Adrenal gland (tissue), 12 donors: ENCODE measurements around the gene SDC3. TPM values are rescaled to one million over a fixed set of nuclear protein-coding genes. Genes with fewer than 3 reads are reported as not detected.
A peak's percentile ranks its signal among the peaks of the same experiment; 100 is the strongest.

Source experiments
- DNase-seq, 7 donors: peaks; one replicate each; pipeline ENCODE4 v3.0.0-alpha.2; 2019 to 2020
- H3K27ac ChIP-seq, 5 donors: fragments of 200-600 bp; sonication (generic) in 4 of 5; 1 replicate in 3 of 5; 2 replicates in 2 of 5; pipeline versions ENCODE4 v1.5.1 to v1.8.0; 2016 to 2020; ENCODE audit warnings: mild to moderate bottlenecking in 1 of 5
- H3K27me3 ChIP-seq: fragments of 200-600 bp; 2 replicates; pipeline ENCODE4 v1.8.0; 2021
- H3K36me3 ChIP-seq, 2 donors: fragments of 200-600 bp; replicated peaks in 1 of 2; 1 replicate in 1 of 2; 2 replicates in 1 of 2; pipeline versions ENCODE4 v1.5.1 to v1.8.0; 2018 to 2022
- H3K4me1 ChIP-seq, 2 donors: fragments of 200-600 bp; replicated peaks in 1 of 2; 1 replicate in 1 of 2; 2 replicates in 1 of 2; pipeline versions ENCODE4 v1.5.1 to v1.8.0; 2018 to 2021
- H3K4me3 ChIP-seq, 4 donors: fragments of 200-600 bp; sonication (generic) in 3 of 4; one replicate each; pipeline ENCODE4 v1.5.1; 2016 to 2018
- H3K9me3 ChIP-seq, 3 donors: fragments of 200-600 bp; sonication (generic) in 1 of 3; replicated peaks in 1 of 3; 1 replicate in 2 of 3; 2 replicates in 1 of 3; pipeline versions ENCODE4 v1.5.1 to v1.8.0; 2016 to 2021
- CTCF ChIP-seq, 6 experiments: fragments of 450-650 bp in 4 of 6; fragments of 200-600 bp in 2 of 6; sonication (generic) in 1 of 6; IDR thresholded peaks; 1 replicate in 5 of 6; 2 replicates in 1 of 6; pipeline versions ENCODE4 v1.5.1 to v1.8.0; 2016 to 2021; ENCODE audit warnings: antibody characterized with exemption in 6 of 6, mild to moderate bottlenecking in 2 of 6, moderate library complexity in 1 of 6
- POLR2A ChIP-seq, 2 donors: fragments of 450-650 bp; IDR thresholded peaks; one replicate each; pipeline ENCODE4 v1.6.1; 2017; ENCODE audit warnings: antibody characterized with exemption in 2 of 2, mild to moderate bottlenecking in 2 of 2, moderate library complexity in 1 of 2
- WGBS, 4 donors: extraction: QIAGEN DNeasy Blood & Tissue Kit in 2 of 4; methylation state at CpG; one replicate each; pipeline versions ENCODE4 v1.1.5 to v1.1.7; 2013 to 2017; 5-methylcytosine and 5-hydroxymethylcytosine counted together
- intact Hi-C, 2 donors: fragments of 100-400 bp; cut with DNase I; formaldehyde crosslinking; loops; one replicate each; pipeline versions ENCODE4 v1.14.1 to v1.15.0; 2022 to 2023
- polyA plus RNA-seq, 3 donors: library from polyadenylated mRNA; stranded (reverse); fragments of 200-250 nt in 2 of 3; fragments of 350-450 nt in 1 of 3; fragmentation: Illumina TruSeq in 1 of 3; extraction: RNeasy Lipid Tissue Mini Kit (QIAGEN cat#74804) in 1 of 3; gene quantifications; one replicate each; pipeline ENCODE4 v1.2.3, GENCODE V29; 2013 to 2014
- total RNA-seq, 9 donors: library from RNA; depleted of rRNA in 4 of 9; stranded (reverse); fragments of >200 nt in 4 of 9; fragments of 120-200 nt in 1 of 9; fragmentation: NEBNext Ultra II Directional in 1 of 9; extraction: Animal tissue kit (Norgen Biotek cat#: 25700) in 1 of 9; gene quantifications; one replicate each; pipeline versions ENCODE4 v1.1.0 to v1.2.4, GENCODE V29; 2013 to 2023
- donor health status: healthy with polysubstance abuse.
- donor health status: Bipolar disorder and iron deficiency.
- donor health status: DM: yes; HTN: yes; CAD: no.
- donor health status: DM: no; HTN: no; CAD: no.
- donor health status: DM: no; HTN: no; CAD: no.
- donor health status: DM: yes; HTN: yes; CAD: no.

Gene SDC3
- total and polyA plus RNA-seq, 12 donors = 40.1 to 536 (median 188) TPM

GRCh38 chr1:30907481-30908315 is 860 bp downstream of the SDC3 start:
- Histone ChIP-seq H3K36me3 (no peaks in the 10 kb centered on the region), H3K27me3 (no peaks in the 10 kb centered on the region), H3K9me3 (no peaks in the 10 kb centered on the region), H3K4me3 (peak overlapping the region; percentile 35 to 92 (median 64)), H3K27ac (peak overlapping the region; percentile 11 to 94 (median 75)), H3K4me1 (peaks cover 52 to 57% of the 10 kb centered on the region in 2 donors)
- WGBS, 4 donors = 6 to 8% (median 7%) methylated on average over 18 to 46 of the region's 47 CpGs
- TF ChIP-seq POLR2A (IDR thresholded peaks at IDR 0.05) (no peak), CTCF (IDR thresholded peaks at IDR 0.05) (no peak)
- DNase-seq = peak in 5 of 7 donors; percentile 42 to 57 (median 51)
- intact Hi-C loops = no loop called here

- Histone ChIP-seq H3K36me3 (no peaks in the 10 kb centered on the region), H3K4me1 (peaks cover 61 to 65% of the 10 kb centered on the region in 2 donors), H3K27ac (peak overlapping the region in 3 of 5 donors; percentile 75 to 94 (median 78)), H3K9me3 (no peaks in the 10 kb centered on the region), H3K4me3 (peak overlapping the region in 2 of 4 donors; percentile 81 to 92), H3K27me3 (no peaks in the 10 kb centered on the region)
- peak in 4 of 7 donors; percentile 12 to 38 (median 24) for DNase-seq
- intact Hi-C loops = no loop called here
- 44 to 66% (median 58%) methylated on average over 6 to 9 of the region's 9 CpGs for WGBS, 4 donors
- TF ChIP-seq CTCF (IDR thresholded peaks at IDR 0.05) (no peak), POLR2A (IDR thresholded peaks at IDR 0.05) (no peak)
Observed at GRCh38 chr1:30906631-30907441, 1.7 kb downstream of the SDC3 start.

- peak in 5 of 7 donors; percentile 26 to 79 (median 77) for DNase-seq
- 31 to 42% (median 40%) methylated on average over 3 to 9 of the region's 9 CpGs for WGBS, 4 donors
- peak overlapping the region in 3 of 5 donors; percentile 75 to 94 (median 78) for H3K27ac ChIP-seq
Observed at GRCh38 chr1:30905916-30906620, 2.5 kb downstream of the SDC3 start.

More at GRCh38 chr1:30905916-30906620, 2.5 kb downstream of the SDC3 start:
- H3K27me3 ChIP-seq = no peaks in the 10 kb centered on the region
- no peaks in the 10 kb centered on the region for H3K36me3 ChIP-seq
- H3K4me3 ChIP-seq = no peak overlapping the region
- intact Hi-C loops = no loop called here
- TF ChIP-seq POLR2A (IDR thresholded peaks at IDR 0.05) = peak in 1 of 2 donors; percentile 15
- no peak for TF ChIP-seq CTCF (IDR thresholded peaks at IDR 0.05)
- no peaks in the 10 kb centered on the region for H3K9me3 ChIP-seq
- peaks cover 69 to 71% of the 10 kb centered on the region in 2 donors for H3K4me1 ChIP-seq
